Prostate gland (tissue), 2 donors: Measurements from ENCODE around the gene RBCK1.

Experiments used
- POLR2A ChIP-seq: fragments of 450-650 bp; IDR thresholded peaks from one replicate; pipeline ENCODE4 v1.6.1; 2016; ENCODE audit warnings: antibody characterized with exemption, mild to moderate bottlenecking
- POLR2AphosphoS5 ChIP-seq: sonication (generic); formaldehyde crosslinking; IDR thresholded peaks from one replicate; pipeline ENCODE4 v1.6.1; 2017; ENCODE audit warnings: antibody characterized with exemption
- TF ChIP-seq, protein P1 (sequence below), 4 experiments: fragments of 200-600 bp in 2 of 4; fragments of 450-650 bp in 2 of 4; sonication (generic) in 2 of 4; IDR thresholded peaks; 1 replicate in 3 of 4; 2 replicates in 1 of 4; pipeline ENCODE4 v1.5.1; 2016 to 2019; ENCODE audit warnings: antibody characterized with exemption in 4 of 4, mild to moderate bottlenecking in 2 of 4, moderate library complexity in 2 of 4

DNA sequence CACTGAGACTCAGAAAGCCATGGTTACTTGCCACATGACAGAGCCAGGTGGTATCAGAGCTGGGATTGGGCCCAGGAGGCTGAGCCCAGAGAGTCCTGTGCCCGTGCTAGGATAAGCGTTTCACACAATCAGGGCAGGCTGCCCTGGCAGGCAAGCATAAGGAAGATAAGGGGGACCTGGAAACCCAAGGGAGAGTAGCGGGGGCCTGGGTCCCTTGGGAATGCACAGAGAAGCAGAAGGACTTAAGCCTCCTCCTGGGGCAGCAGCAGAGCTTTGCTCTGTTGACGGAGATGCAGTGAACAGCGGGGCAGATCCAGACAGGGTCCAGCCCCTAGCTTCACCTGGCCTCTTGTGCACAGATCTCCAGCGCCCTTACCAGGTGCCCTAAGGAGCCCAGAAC is 18.9 kb upstream of the RBCK1 start:
- TF ChIP-seq POLR2A (no peak), POLR2AphosphoS5 (no peak)
- TF ChIP-seq, protein P1, sequence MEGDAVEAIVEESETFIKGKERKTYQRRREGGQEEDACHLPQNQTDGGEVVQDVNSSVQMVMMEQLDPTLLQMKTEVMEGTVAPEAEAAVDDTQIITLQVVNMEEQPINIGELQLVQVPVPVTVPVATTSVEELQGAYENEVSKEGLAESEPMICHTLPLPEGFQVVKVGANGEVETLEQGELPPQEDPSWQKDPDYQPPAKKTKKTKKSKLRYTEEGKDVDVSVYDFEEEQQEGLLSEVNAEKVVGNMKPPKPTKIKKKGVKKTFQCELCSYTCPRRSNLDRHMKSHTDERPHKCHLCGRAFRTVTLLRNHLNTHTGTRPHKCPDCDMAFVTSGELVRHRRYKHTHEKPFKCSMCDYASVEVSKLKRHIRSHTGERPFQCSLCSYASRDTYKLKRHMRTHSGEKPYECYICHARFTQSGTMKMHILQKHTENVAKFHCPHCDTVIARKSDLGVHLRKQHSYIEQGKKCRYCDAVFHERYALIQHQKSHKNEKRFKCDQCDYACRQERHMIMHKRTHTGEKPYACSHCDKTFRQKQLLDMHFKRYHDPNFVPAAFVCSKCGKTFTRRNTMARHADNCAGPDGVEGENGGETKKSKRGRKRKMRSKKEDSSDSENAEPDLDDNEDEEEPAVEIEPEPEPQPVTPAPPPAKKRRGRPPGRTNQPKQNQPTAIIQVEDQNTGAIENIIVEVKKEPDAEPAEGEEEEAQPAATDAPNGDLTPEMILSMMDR (IDR thresholded peaks at IDR 0.05) = no peak
